GM21515 (cell line): ENCODE data around the gene CEP128.

Experiments used
- ATAC-seq: cut with Tn5 transposase; IDR thresholded peaks from one replicate; pipeline ENCODE4 v1.9.1; 2021; ENCODE audit not compliant: unreplicated experiment

CEP128 gene

DNA sequence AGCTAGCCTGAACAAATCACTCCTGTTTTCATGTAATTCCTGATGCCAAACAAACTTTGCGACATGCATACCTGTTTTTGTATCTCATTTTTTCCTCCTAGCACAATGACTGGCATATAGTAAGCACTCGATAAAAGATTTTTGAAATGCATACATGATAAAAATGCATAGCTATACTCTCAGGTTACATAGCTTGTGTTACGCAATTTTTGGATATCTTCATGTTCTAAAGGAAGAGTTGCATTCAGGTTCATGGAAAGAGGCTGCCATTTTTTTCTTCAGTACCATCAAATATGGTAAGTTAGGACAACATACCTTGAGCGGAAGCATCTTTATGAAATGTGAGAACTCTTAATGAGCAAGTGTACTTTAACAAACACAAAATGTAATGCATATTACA, 445.4 kb downstream of the CEP128 start:
- no peak for ATAC-seq

- no peak for ATAC-seq
These were observed 446.8 kb downstream of the CEP128 start for GRCh38 chr14:80494769-80495168.

DNA sequence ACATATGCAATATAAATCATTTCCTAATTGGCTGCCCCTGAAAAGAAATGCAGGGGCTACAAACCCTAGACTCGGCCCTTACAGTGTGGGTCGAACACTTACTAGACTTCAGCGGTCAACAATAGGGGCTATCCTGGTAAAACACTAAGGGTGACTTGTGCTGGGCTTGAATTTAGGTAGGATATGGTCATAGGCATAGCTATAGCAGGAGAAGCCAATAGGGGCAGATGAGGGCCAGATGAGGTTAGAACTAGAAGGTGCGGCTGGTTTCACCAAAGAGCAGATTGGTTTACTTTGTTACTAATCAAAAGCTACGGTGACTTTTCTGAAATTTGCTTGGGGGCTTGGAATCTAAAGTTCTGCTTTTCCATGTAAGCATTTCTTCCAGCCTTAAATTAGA, 447.9 kb downstream of the CEP128 start:
- ATAC-seq: no peak

DNA sequence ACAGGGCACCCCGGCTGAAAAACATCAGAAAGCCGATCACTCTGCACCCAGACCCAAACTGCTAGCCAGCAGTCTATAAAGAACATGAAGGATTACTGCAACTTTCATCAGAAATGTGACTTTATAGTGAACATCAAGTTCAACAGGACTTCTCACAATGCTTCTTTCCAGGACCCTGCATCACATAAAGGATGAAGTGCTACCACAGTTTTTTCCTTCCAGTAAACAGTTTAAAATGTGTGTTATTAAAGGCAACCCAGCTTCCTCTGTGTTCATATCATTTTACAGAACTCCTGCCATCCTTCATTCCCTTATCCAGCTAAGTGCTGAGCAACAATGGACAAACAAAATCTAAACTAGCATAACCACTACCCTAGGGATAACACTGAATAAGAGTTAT, 449.9 kb downstream of the CEP128 start:
- ATAC-seq: no peak

- ATAC-seq: no peak
These were observed 450.4 kb downstream of the CEP128 start for GRCh38 chr14:80491131-80491530.

DNA sequence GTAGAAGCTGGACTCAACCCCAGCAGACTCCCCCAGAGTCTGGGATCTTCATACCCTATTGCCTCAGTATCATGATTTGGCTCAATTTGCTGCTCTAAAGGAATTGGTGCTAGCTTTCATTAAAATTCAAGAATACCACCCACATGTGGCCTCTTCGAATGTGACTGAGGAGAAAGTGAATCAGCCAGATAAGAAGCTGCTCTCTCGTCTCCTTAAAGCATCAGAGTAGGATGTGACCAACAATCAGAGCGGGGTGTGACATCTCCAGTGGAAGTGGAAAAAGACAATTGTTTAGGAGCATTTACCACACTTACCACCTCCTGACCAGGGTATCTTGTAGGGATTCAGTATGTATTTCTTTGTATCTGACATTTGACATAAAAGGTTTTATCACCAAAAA, 452.0 kb downstream of the CEP128 start:
- ATAC-seq: no peak

DNA sequence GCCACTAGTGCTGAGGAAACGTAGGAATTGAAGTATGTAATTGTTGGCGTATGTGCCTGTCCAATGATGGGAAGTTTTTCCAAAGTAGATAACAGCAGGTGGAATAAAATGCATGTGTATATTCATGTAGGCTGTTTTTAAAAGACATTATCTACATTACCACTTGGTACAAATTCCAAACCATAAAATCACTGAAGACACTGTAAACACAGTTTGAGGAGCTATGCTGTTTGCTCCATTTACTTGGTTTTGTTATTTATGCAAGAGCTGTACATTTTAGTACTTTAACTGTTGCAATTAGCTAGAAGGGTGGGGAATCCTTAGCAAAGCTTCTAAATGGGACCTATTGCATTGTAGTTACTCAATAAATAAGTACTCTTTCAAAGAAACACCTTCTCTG, 455.8 kb downstream of the CEP128 start:
- no peak for ATAC-seq

- ATAC-seq: no peak
These were observed 458.2 kb downstream of the CEP128 start for GRCh38 chr14:80483331-80483730.

DNA sequence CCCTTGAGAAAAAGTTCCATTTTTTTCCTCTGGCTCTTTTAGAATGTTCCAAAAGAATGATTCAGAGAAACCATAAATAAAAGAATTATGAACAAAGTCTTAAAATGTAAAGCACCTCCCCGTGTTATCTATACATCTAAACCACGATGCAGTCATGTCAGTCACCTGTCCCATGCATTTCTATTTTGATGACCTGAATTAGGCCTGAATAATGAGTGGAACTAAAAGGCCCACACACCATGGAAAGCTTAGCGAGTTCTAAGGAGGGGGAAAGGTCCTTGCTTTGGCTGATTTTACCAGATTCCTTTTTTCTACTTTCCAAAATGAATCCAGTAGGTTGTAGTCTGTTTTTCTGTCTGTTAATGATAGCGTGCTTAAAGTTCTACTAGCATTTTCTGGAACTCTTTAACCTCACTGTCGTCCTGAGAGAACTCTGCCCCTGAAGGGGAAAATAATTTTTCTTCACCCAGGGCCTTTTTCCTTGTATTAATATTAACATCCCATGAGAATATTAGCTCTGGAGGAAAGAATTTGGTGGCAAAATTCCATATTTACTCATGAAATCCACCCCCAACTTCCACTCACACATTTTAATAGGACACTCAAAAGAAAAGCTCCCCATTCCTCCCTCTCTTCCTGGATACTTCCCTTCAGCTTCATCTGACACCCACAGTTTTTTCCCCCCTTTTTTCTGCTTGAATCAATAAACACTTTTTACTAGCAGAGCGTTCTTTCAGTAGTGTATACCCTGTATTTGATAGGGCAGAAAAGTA, 464.0 kb downstream of the CEP128 start:
- ATAC-seq: no peak

DNA sequence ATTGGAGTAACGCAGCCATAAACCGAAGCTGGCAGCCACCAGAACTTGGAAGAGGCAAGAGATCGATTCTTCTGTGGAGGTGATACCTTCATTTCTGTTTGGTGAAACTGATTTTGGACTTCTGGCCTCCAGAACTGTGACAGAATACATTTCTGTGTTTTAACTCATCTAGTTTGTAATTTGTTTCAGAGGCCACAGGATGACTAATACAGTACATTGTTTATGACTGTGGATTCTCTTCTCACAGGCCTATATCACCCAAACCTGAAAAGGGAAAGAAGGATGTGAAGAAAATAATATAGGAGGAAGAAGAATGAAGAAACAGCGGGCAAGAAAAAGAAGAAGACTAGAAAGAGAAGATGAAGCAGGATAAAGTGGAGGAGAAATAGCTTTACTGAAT, 466.5 kb downstream of the CEP128 start:
- ATAC-seq: no peak

- ATAC-seq: no peak
These were observed 473.0 kb downstream of the CEP128 start for GRCh38 chr14:80468331-80469122.

DNA sequence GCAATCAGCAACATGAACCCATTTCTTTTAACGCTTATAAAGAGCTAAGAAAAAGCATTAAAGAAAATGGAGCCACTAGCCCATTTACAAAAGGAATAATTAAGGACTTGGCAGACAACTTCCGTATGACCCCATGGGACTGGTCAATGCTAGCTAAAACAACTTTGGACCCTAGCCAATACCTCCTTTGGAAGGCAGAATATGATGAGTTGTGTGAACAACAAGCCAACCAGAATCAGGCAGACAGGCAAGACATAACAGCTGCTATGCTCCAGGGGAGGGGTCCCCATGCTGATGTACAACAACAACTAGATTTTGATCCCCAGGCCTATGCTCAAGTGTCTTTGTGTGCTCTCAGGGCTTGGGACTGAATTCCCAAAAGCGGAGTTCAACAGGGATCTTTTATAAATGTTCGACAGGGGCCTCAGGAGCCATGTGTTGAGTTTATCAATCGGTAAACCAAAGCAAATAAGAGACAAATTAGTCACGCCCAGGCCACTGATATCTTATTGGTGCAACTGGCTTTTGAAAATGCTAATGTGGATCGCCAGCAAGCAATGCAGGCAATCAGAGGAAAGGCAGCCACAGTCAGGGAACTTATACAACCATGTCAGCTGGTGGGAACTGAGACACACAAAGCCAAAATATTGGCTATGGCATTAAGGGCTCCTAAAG, 475.9 kb downstream of the CEP128 start:
- no peak for ATAC-seq

DNA sequence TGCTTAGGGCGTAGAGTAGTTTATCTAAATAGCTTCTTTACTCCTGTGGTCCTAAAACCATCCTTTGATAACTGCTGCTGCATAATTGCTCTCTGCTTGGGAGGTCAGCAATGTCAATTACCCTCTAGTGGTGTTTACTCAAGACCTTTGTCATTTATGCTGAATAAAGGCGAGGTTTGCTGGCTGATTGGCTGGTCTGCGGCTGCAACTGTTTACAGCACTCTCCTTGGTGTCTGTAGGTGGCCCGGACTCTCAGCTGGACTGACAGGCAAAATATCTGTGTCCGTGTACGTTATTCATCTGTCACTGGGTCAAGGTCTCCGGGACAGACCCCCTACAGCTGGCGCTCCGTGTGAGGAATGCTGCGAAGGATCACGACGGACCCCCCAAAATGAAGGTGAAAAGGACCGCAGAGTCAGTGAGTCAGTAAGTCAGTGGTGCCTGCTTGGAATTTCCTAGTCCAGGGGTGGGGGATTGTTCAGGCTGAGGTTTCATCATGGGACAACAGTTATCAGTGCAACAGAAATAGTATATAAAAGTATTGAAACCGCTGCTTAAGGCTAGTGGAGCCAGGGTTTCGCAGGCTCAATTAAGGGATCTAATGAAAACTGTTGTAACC, 476.9 kb downstream of the CEP128 start:
- no peak for ATAC-seq

- ATAC-seq: no peak
These were observed 485.3 kb downstream of the CEP128 start for GRCh38 chr14:80456209-80456608.

- ATAC-seq: no peak
These were observed 486.5 kb downstream of the CEP128 start for GRCh38 chr14:80455031-80455430.

- no peak for ATAC-seq
These were observed 493.3 kb downstream of the CEP128 start for GRCh38 chr14:80448267-80448666.

DNA sequence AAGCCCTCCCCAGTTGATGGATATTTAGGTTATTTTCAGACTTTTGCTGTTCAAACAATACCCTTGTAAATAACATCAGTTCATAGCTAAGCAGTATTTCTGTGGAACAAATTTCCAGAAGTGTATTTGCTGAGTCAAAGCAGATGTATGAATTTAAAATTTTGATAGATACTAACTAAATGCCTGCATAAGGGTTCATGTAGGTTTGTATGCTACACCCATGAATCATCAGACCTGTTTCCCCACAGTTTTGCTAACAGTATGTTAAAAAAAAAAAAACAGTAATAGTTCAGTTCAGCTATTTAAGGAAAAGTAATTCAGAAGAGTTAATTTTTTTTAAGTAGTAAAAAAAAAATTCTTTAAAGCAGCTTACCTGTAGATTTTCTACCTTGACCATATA, 494.1 kb downstream of the CEP128 start:
- no peak for ATAC-seq
